IMR-90 (cell line): ENCODE results near the gene ELFN2. TPM values are rescaled to one million over a fixed set of nuclear protein-coding genes. Genes with fewer than 3 reads are reported as not detected.

Experiments used
- ATAC-seq: fragments of 200-7000 bp; cut with Tn5 transposase; 2 replicates; pipeline ENCODE4 v1.9.1; 2020; ENCODE audit warnings: low read depth, mild to moderate bottlenecking, moderate library complexity
- BruUV-seq: library from RNA; stranded (reverse); fragments of 400-500 nt; replicated peaks from 2 replicates; lab custom pipeline; 2021; lab: Mats Ljungman, UMichigan
- CTCF ChIA-PET: fragments of 300-600 bp; formaldehyde crosslinking; extraction: SDS; loops from one replicate; lab custom pipeline; 2021; ENCODE audit warnings: antibody characterized with exemption; lab: Yijun Ruan, JAX
- POLR2A ChIA-PET: fragments of 300-600 bp; sonication (Branson Sonifier 250); formaldehyde crosslinking; loops from one replicate; lab custom pipeline; 2022; ENCODE audit warnings: antibody characterized with exemption; ENCODE audit not compliant: unreplicated experiment; lab: Charles Lee
- DNase-seq: peaks from one replicate; pipeline ENCODE4 v3.0.0; 2013
- H2AFZ ChIP-seq: replicated peaks from 2 replicates; pipeline ENCODE3; 2013; ENCODE audit warnings: low read length, mild to moderate bottlenecking; ENCODE audit not compliant: poor library complexity
- H2AK5ac ChIP-seq: 2 replicates; pipeline ENCODE4 v1.6.1; 2013; ENCODE audit warnings: low read depth, low read length, inconsistent platforms
- H2AK9ac ChIP-seq: replicated peaks from 2 replicates; pipeline ENCODE3; 2013; ENCODE audit warnings: mild to moderate bottlenecking, low read depth, low read length, moderate library complexity; ENCODE audit not compliant: poor library complexity
- H2BK120ac ChIP-seq: 2 replicates; pipeline ENCODE4 v1.6.1; 2013; ENCODE audit warnings: low read depth, low read length, inconsistent platforms
- H2BK15ac ChIP-seq: 3 replicates; pipeline ENCODE4 v1.6.1; 2013; ENCODE audit warnings: low read depth, low read length, inconsistent platforms
- H2BK20ac ChIP-seq: 2 replicates; pipeline ENCODE4 v1.6.1; 2013; ENCODE audit warnings: low read depth, mild to moderate bottlenecking, inconsistent platforms, low read length, moderate library complexity
- H2BK5ac ChIP-seq: 2 replicates; pipeline ENCODE4 v1.6.1; 2013; ENCODE audit warnings: mild to moderate bottlenecking, low read depth, low read length, inconsistent platforms; ENCODE audit not compliant: poor library complexity, severe bottlenecking
- H3K14ac ChIP-seq: replicated peaks from 2 replicates; pipeline ENCODE4 v1.6.1; 2013; ENCODE audit warnings: low read depth, low read length, inconsistent platforms
- H3K18ac ChIP-seq: 2 replicates; pipeline ENCODE4 v1.6.1; 2013; ENCODE audit warnings: low read depth, low read length, control low read depth
- H3K23ac ChIP-seq: 2 replicates; pipeline ENCODE4 v1.6.1; 2013; ENCODE audit warnings: low read depth, low read length, inconsistent platforms
- H3K27ac ChIP-seq: 2 replicates; pipeline ENCODE4 v1.5.1; 2013; ENCODE audit warnings: mild to moderate bottlenecking, control low read depth, low read length; ENCODE audit not compliant: insufficient read depth
- H3K27me3 ChIP-seq: 2 replicates; pipeline ENCODE4 v1.6.1; 2013; ENCODE audit warnings: low read length; ENCODE audit not compliant: control insufficient read depth, insufficient read depth
- H3K36me3 ChIP-seq: 2 replicates; pipeline ENCODE4 v1.6.1; 2013; ENCODE audit warnings: low read length, mixed read lengths; ENCODE audit not compliant: control insufficient read depth, insufficient read depth
- H3K4ac ChIP-seq: 2 replicates; pipeline ENCODE4 v1.6.1; 2013; ENCODE audit warnings: low read depth, low read length, inconsistent platforms
- H3K4me1 ChIP-seq: 2 replicates; pipeline ENCODE4 v1.6.1; 2013; ENCODE audit warnings: low read length, mixed read lengths; ENCODE audit not compliant: control insufficient read depth, insufficient read depth
- H3K4me2 ChIP-seq: 2 replicates; pipeline ENCODE4 v1.6.1; 2013; ENCODE audit warnings: low read depth, mild to moderate bottlenecking, control low read depth, low read length, moderate library complexity
- H3K4me3 ChIP-seq: 2 replicates; pipeline ENCODE4 v1.5.1; 2013; ENCODE audit warnings: low read depth, mild to moderate bottlenecking, control low read depth, low read length, moderate library complexity; ENCODE audit not compliant: insufficient read depth
- H3K56ac ChIP-seq: 2 replicates; pipeline ENCODE4 v1.6.1; 2013; ENCODE audit warnings: low read length, inconsistent platforms; ENCODE audit not compliant: insufficient read depth; ENCODE audit errors: extremely low read depth
- H3K79me1 ChIP-seq, 2 experiments: 2 replicates each; pipeline ENCODE4 v1.6.1; 2013; ENCODE audit warnings: low read length in 2 of 2, inconsistent platforms in 1 of 2, low read depth in 1 of 2
- H3K9ac ChIP-seq: 2 replicates; pipeline ENCODE4 v1.6.1; 2013; ENCODE audit warnings: low read depth, low read length, control low read depth
- H3K9me1 ChIP-seq: 2 replicates; pipeline ENCODE4 v1.6.1; 2013; ENCODE audit warnings: low read length, inconsistent platforms; ENCODE audit not compliant: insufficient read depth
- H3K9me3 ChIP-seq: 2 replicates; pipeline ENCODE4 v1.6.1; 2013; ENCODE audit warnings: low read length; ENCODE audit not compliant: control insufficient read depth, insufficient read depth
- H4K20me1 ChIP-seq: 2 replicates; pipeline ENCODE4 v1.6.1; 2013; ENCODE audit warnings: low read length, inconsistent platforms; ENCODE audit not compliant: insufficient read depth
- H4K5ac ChIP-seq: 2 replicates; pipeline ENCODE4 v1.6.1; 2013; ENCODE audit warnings: mild to moderate bottlenecking, low read depth, low read length, control low read depth
- H4K8ac ChIP-seq, 2 experiments: 2 replicates each; pipeline ENCODE4 v1.6.1; 2013; ENCODE audit warnings: low read depth in 2 of 2, low read length in 2 of 2, control low read depth in 1 of 2, inconsistent platforms in 1 of 2
- H4K91ac ChIP-seq: 2 replicates; pipeline ENCODE4 v1.6.1; 2013; ENCODE audit warnings: low read depth, low read length, inconsistent platforms; ENCODE audit not compliant: insufficient read depth
- BHLHE40 ChIP-seq: fragments of 150-350 bp; IDR thresholded peaks from 2 replicates; pipeline ENCODE4 v1.6.1; 2016; ENCODE audit warnings: mild to moderate bottlenecking, low read depth, low read length
- CEBPB ChIP-seq: IDR thresholded peaks from 2 replicates; pipeline ENCODE4 v1.6.1; 2012; ENCODE audit warnings: low read depth, low read length, improper control_type of control experiment
- CHD1 ChIP-seq: IDR thresholded peaks from 2 replicates; pipeline ENCODE4 v1.6.1; 2012; ENCODE audit warnings: low read depth, low read length, improper control_type of control experiment
- CTCF ChIP-seq: conservative IDR thresholded peaks from 2 replicates; pipeline ENCODE4 v1.5.1; 2012; ENCODE audit warnings: mild to moderate bottlenecking, low read depth, low read length, improper control_type of control experiment
- ELK1 ChIP-seq: fragments of 150-350 bp; IDR thresholded peaks from 2 replicates; pipeline ENCODE4 v1.6.1; 2016; ENCODE audit warnings: low read depth, mild to moderate bottlenecking, low read length, moderate library complexity, borderline replicate concordance
- MAFK ChIP-seq: IDR thresholded peaks from 2 replicates; pipeline ENCODE4 v1.6.1; 2012; ENCODE audit warnings: low read depth, low read length, improper control_type of control experiment
- MXI1 ChIP-seq: IDR thresholded peaks from 2 replicates; pipeline ENCODE4 v1.6.1; 2012; ENCODE audit warnings: low read depth, mild to moderate bottlenecking, low read length, moderate library complexity, borderline replicate concordance
- POLR2A ChIP-seq: IDR thresholded peaks from 2 replicates; pipeline ENCODE4 v1.6.1; 2012; ENCODE audit warnings: mild to moderate bottlenecking, low read depth, low read length
- RAD21 ChIP-seq: IDR thresholded peaks from 2 replicates; pipeline ENCODE4 v1.6.1; 2012; ENCODE audit warnings: low read length, improper control_type of control experiment
- RCOR1 ChIP-seq: IDR thresholded peaks from 2 replicates; pipeline ENCODE4 v1.6.1; 2012; ENCODE audit warnings: mild to moderate bottlenecking, low read length, improper control_type of control experiment; ENCODE audit not compliant: insufficient replicate concordance
- RFX5 ChIP-seq: IDR thresholded peaks from 2 replicates; pipeline ENCODE4 v1.8.0; 2012; ENCODE audit warnings: low read depth, mild to moderate bottlenecking, low read length, moderate library complexity
- USF2 ChIP-seq: fragments of 150-350 bp; IDR thresholded peaks from 2 replicates; pipeline ENCODE4 v1.6.1; 2017; ENCODE audit warnings: mild to moderate bottlenecking, antibody characterized with exemption, low read length, low read depth
- WGBS, 2 experiments: methylation state at CpG; one replicate each; pipeline versions ENCODE4 v1.1.5 to v1.1.7; 2013; ENCODE audit warnings: missing lambda C conversion rate in 2 of 2; ENCODE audit not compliant: insufficient read length in 1 of 2; ENCODE audit errors: extremely low coverage in 2 of 2; 5-methylcytosine and 5-hydroxymethylcytosine counted together
- dilution Hi-C: fragments of 300-500 bp; cut with HindIII; formaldehyde crosslinking; loops from one replicate; pipeline ENCODE4 v1.14.3; 2018; ENCODE audit warnings: low sequenced_read_pairs; ENCODE audit not compliant: unreplicated experiment
- in situ Hi-C: fragments of 300-500 bp; cut with MboI; formaldehyde crosslinking; loops from 3 replicates; pipeline ENCODE4 v1.14.3; 2019; ENCODE audit warnings: low sequenced_read_pairs, inconsistent platforms, mixed read lengths
- intact Hi-C: fragments of 100-400 bp; cut with micrococcal nuclease; formaldehyde crosslinking; loops from 2 replicates; pipeline ENCODE4 v1.10.0; 2022
- polyA plus RNA-seq, 3 experiments: library from polyadenylated mRNA; depleted of rRNA; stranded (reverse); fragments of >200 nt; gene quantifications; 2 replicates each; pipeline ENCODE4 v1.2.3, GENCODE V29; 2012; ENCODE audit warnings: low replicate concordance in 1 of 3
- total RNA-seq: library from RNA; depleted of rRNA; stranded (reverse); fragments of >200 nt; gene quantifications from 2 replicates; pipeline ENCODE4 v1.2.3, GENCODE V29; 2012

Gene ELFN2
- total and polyA plus RNA-seq, 2 of the 4 experiments (the other 2 are of a cell fraction): 0.72 to 5.0 TPM

GRCh38 chr22:37383341-37383740 is 43.9 kb downstream of the ELFN2 start:
- H3K27ac ChIP-seq: no peak overlapping the region
- H3K36me3 ChIP-seq: no peaks in the 10 kb centered on the region
- H4K5ac ChIP-seq: no peak overlapping the region
- peaks cover 9% of the 10 kb centered on the region for H3K4me1 ChIP-seq
- no peak overlapping the region for H2BK120ac ChIP-seq
- no peak overlapping the region for H2AK9ac ChIP-seq
- no peak overlapping the region for H3K4me2 ChIP-seq
- no peak overlapping the region for H3K56ac ChIP-seq
- H2BK20ac ChIP-seq: no peak overlapping the region
- no peak overlapping the region for H4K91ac ChIP-seq
- no peak overlapping the region for H3K23ac ChIP-seq
- 57% methylated on average over 4 of the region's 9 CpGs; no CpG with 5 or more reads in 1 of the 2 experiments for WGBS, 2 experiments
- no peak overlapping the region for H2AK5ac ChIP-seq
- BruUV-seq: no TSS peak
- H3K14ac ChIP-seq: no peak overlapping the region
- no peaks in the 10 kb centered on the region for H3K9me1 ChIP-seq
- H3K27me3 ChIP-seq: peaks cover 21% of the 10 kb centered on the region
- TF ChIP-seq RCOR1 (no peak), CHD1 (no peak), ELK1 (no peak), RFX5 (no peak), USF2 (no peak), MAFK (no peak), BHLHE40 (no peak), POLR2A (no peak), RAD21 (no peak), MXI1 (no peak), CEBPB (no peak), CTCF (no peak)
- ChIA-PET CTCF (no interaction called here), POLR2A (no interaction called here)
- ATAC-seq (no peak), DNase-seq (peak; percentile 16)
- no peak overlapping the region for H2AFZ ChIP-seq
- no peak overlapping the region for H3K18ac ChIP-seq
- H4K8ac ChIP-seq: no peak overlapping the region
- in situ Hi-C loops (no loop called here), dilution Hi-C loops (no loop called here), intact Hi-C loops (no loop called here)
- no peaks in the 10 kb centered on the region for H3K79me1 ChIP-seq
- H3K4ac ChIP-seq: no peak overlapping the region
- H2BK15ac ChIP-seq: no peak overlapping the region
- H3K9me3 ChIP-seq: no peaks in the 10 kb centered on the region
- peaks cover 6% of the 10 kb centered on the region for H4K20me1 ChIP-seq
- no peak overlapping the region for H2BK5ac ChIP-seq
- H3K4me3 ChIP-seq: no peak overlapping the region
- H3K9ac ChIP-seq: no peak overlapping the region
